ENCODE results near the gene LRRTM2. TPM values are rescaled to one million over a fixed set of nuclear protein-coding genes. Genes with fewer than 3 reads are reported as not detected.
A peak's percentile ranks its signal among the peaks of the same experiment; 100 is the strongest.

Gene LRRTM2
- polyA plus RNA-seq, 3 donors, result 0.02 TPM; not detected in 2

DNA sequence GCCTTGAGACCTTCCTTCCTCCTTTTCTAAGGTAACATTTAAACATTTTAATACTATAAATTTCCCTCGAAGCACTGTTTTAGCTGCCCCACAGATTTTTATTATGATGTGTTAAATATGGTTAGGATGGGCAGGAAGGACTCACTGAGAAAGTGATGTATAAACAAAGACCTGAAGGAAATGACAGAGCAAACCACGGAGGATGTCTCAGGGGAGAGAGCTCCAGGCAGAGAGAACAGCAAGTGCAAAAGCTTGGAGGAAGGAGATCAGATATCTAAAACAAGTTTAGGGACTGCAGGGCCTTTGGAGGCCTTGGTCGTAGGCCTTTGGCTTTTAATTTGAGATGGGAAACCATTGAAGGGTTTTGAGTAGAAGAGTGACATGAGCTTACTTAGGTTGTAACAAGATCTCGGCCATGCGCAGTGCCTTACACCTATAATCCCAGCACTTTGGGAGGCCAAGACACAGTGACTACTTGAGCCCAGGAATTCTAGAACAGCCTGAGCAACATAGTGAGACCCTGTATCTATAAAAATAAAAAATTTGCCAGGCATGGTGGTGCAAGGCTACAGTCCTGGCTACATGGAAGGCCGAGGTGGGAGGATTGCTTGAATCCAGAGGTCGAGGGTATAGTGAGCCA lies 35.5 kb upstream of the LRRTM2 start:
- peak overlapping the region in 1 of 7 donors; percentile 31 for H3K27ac Mint-ChIP-seq
- WGBS (ENCODE audit: insufficient coverage), result 69% methylated on average over 4 of the region's 7 CpGs
- no peak overlapping the region for H3K4me3 ChIP-seq (replicated peaks in 1 of 3; ENCODE audit: low read depth in 2 of 3, low read length in 3 of 3)

DNA sequence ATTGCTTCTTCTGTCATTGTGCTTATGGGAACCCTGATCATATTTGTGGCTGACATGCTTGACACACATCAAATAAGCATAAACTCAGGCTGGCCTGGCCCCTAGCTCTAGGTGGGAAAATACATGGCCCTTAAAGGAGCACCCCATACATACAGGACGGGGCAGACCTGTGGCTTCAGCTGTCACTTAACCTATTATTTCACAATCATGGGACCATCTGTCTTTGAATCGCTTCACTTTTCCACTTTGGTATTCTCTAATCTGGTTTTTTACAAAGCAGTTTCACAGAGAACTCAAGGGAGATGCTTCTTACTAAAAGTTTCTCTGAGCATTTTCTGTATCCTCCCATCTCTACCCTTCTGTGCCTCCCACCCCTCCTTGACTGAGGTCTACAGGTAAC lies 34.6 kb upstream of the LRRTM2 start:
- no peaks in the 10 kb centered on the region for H3K27me3 ChIP-seq (ENCODE audit: control insufficient read depth in 2 of 2, insufficient read depth in 2 of 2, low read length in 2 of 2)
- no peak overlapping the region for H3K9ac ChIP-seq (ENCODE audit: insufficient read depth, low read length, poor library complexity, severe bottlenecking)
- TF ChIP-seq, protein P1, sequence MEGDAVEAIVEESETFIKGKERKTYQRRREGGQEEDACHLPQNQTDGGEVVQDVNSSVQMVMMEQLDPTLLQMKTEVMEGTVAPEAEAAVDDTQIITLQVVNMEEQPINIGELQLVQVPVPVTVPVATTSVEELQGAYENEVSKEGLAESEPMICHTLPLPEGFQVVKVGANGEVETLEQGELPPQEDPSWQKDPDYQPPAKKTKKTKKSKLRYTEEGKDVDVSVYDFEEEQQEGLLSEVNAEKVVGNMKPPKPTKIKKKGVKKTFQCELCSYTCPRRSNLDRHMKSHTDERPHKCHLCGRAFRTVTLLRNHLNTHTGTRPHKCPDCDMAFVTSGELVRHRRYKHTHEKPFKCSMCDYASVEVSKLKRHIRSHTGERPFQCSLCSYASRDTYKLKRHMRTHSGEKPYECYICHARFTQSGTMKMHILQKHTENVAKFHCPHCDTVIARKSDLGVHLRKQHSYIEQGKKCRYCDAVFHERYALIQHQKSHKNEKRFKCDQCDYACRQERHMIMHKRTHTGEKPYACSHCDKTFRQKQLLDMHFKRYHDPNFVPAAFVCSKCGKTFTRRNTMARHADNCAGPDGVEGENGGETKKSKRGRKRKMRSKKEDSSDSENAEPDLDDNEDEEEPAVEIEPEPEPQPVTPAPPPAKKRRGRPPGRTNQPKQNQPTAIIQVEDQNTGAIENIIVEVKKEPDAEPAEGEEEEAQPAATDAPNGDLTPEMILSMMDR (IDR thresholded peaks at IDR 0.05), result no peak
- H3K4me3 Mint-ChIP-seq, result no peak overlapping the region
- H3K4me1 Mint-ChIP-seq, result peaks cover 3% of the 10 kb centered on the region
- no peak for DNase-seq
- no peak overlapping the region for H3K27ac ChIP-seq (ENCODE audit: low read depth in 1 of 2, low read length in 2 of 2)
- peak overlapping the region in 1 of 7 donors; percentile 45 for H3K27ac Mint-ChIP-seq
- H3K4me1 ChIP-seq (ENCODE audit: control insufficient read depth in 1 of 2, insufficient read depth in 2 of 2, low read length in 2 of 2), result no peaks in the 10 kb centered on the region
- H3K4me3 ChIP-seq (replicated peaks in 1 of 3; ENCODE audit: low read depth in 2 of 3, low read length in 3 of 3), result no peak overlapping the region
- no peak overlapping the region for H2AFZ ChIP-seq (ENCODE audit: insufficient read depth, low read depth, low read length, poor library complexity, severe bottlenecking)
- no peaks in the 10 kb centered on the region for H3K9me3 Mint-ChIP-seq
- H4K20me1 ChIP-seq (ENCODE audit: insufficient read depth, low read length), result peaks cover 5% of the 10 kb centered on the region
- WGBS (ENCODE audit: insufficient coverage), result 44% methylated on average over 2 of the region's 2 CpGs
- H3K36me3 Mint-ChIP-seq, result peaks cover 63 to 82% of the 10 kb centered on the region in 2 donors
- intact Hi-C loops (cut with micrococcal nuclease), result no loop called here
- no peak overlapping the region for H3K4me2 ChIP-seq (replicated peaks; ENCODE audit: extremely low read depth, low read length, poor library complexity, severe bottlenecking)
- H3K27me3 Mint-ChIP-seq (ENCODE audit: low read depth in 3 of 3), result peaks cover 0 to under 1% (median under 1%) of the 10 kb centered on the region in 3 donors
- H3K36me3 ChIP-seq (replicated peaks in 1 of 2; ENCODE audit: control insufficient read depth in 1 of 2, insufficient read depth in 2 of 2, low read length in 2 of 2), result peaks cover 36 to 95% of the 10 kb centered on the region in 2 donors
- H3K9me3 ChIP-seq (replicated peaks in 1 of 2; ENCODE audit: control insufficient read depth in 1 of 2, insufficient read depth in 1 of 2, low read length in 2 of 2), result no peaks in the 10 kb centered on the region
- no peaks in the 10 kb centered on the region for H3K79me2 ChIP-seq (ENCODE audit: insufficient read depth, low read length)

More for the DNA sequence above, 35.5 kb upstream of the LRRTM2 start:
- H3K4me1 ChIP-seq (ENCODE audit: control insufficient read depth in 1 of 2, insufficient read depth in 2 of 2, low read length in 2 of 2), result no peaks in the 10 kb centered on the region
- no peaks in the 10 kb centered on the region for H3K9me3 ChIP-seq (replicated peaks in 1 of 2; ENCODE audit: control insufficient read depth in 1 of 2, insufficient read depth in 1 of 2, low read length in 2 of 2)
- no peak overlapping the region for H3K4me2 ChIP-seq (replicated peaks; ENCODE audit: extremely low read depth, low read length, poor library complexity, severe bottlenecking)
- peaks cover 27 to 92% of the 10 kb centered on the region in 2 donors for H3K36me3 ChIP-seq (replicated peaks in 1 of 2; ENCODE audit: control insufficient read depth in 1 of 2, insufficient read depth in 2 of 2, low read length in 2 of 2)
- intact Hi-C loops (cut with micrococcal nuclease), result no loop called here
- Mint-ChIP-seq H3K36me3 (peaks cover 62 to 80% of the 10 kb centered on the region in 2 donors), H3K4me1 (peaks cover 3% of the 10 kb centered on the region), H3K4me3 (no peak overlapping the region), H3K27me3 (ENCODE audit: low read depth in 3 of 3) (peaks cover 0 to 2% (median 0%) of the 10 kb centered on the region in 3 donors), H3K9me3 (no peaks in the 10 kb centered on the region)
- H2AFZ ChIP-seq (ENCODE audit: insufficient read depth, low read depth, low read length, poor library complexity, severe bottlenecking), result no peak overlapping the region
- H4K20me1 ChIP-seq (ENCODE audit: insufficient read depth, low read length), result peaks cover 5% of the 10 kb centered on the region
- no peak overlapping the region for H3K27ac ChIP-seq (ENCODE audit: low read depth in 1 of 2, low read length in 2 of 2)
- H3K9ac ChIP-seq (ENCODE audit: insufficient read depth, low read length, poor library complexity, severe bottlenecking), result no peak overlapping the region
- no peak for DNase-seq
- H3K27me3 ChIP-seq (ENCODE audit: control insufficient read depth in 2 of 2, insufficient read depth in 2 of 2, low read length in 2 of 2), result no peaks in the 10 kb centered on the region
- TF ChIP-seq, protein P1 (IDR thresholded peaks at IDR 0.05), result no peak
- no peaks in the 10 kb centered on the region for H3K79me2 ChIP-seq (ENCODE audit: insufficient read depth, low read length)
